IMR-90 (cell line): ENCODE measurements around the gene NIPAL4. TPM values are rescaled to one million over a fixed set of nuclear protein-coding genes. Genes with fewer than 3 reads are reported as not detected.
A peak's percentile ranks its signal among the peaks of the same experiment; 100 is the strongest.

Source experiments
- ATAC-seq: fragments of 200-7000 bp; cut with Tn5 transposase; 2 replicates; pipeline ENCODE4 v1.9.1; 2020; ENCODE audit warnings: low read depth, mild to moderate bottlenecking, moderate library complexity
- BruUV-seq: library from RNA; stranded (reverse); fragments of 400-500 nt; replicated peaks from 2 replicates; lab custom pipeline; 2021; lab: Mats Ljungman, UMichigan
- CTCF ChIA-PET: fragments of 300-600 bp; formaldehyde crosslinking; extraction: SDS; loops from one replicate; lab custom pipeline; 2021; ENCODE audit warnings: antibody characterized with exemption; lab: Yijun Ruan, JAX
- POLR2A ChIA-PET: fragments of 300-600 bp; sonication (Branson Sonifier 250); formaldehyde crosslinking; loops from one replicate; lab custom pipeline; 2022; ENCODE audit warnings: antibody characterized with exemption; ENCODE audit not compliant: unreplicated experiment; lab: Charles Lee
- DNase-seq: peaks from one replicate; pipeline ENCODE4 v3.0.0; 2013
- H2AFZ ChIP-seq: replicated peaks from 2 replicates; pipeline ENCODE3; 2013; ENCODE audit warnings: low read length, mild to moderate bottlenecking; ENCODE audit not compliant: poor library complexity
- H2AK5ac ChIP-seq: 2 replicates; pipeline ENCODE4 v1.6.1; 2013; ENCODE audit warnings: low read depth, low read length, inconsistent platforms
- H2AK9ac ChIP-seq: replicated peaks from 2 replicates; pipeline ENCODE3; 2013; ENCODE audit warnings: mild to moderate bottlenecking, low read depth, low read length, moderate library complexity; ENCODE audit not compliant: poor library complexity
- H2BK120ac ChIP-seq: 2 replicates; pipeline ENCODE4 v1.6.1; 2013; ENCODE audit warnings: low read depth, low read length, inconsistent platforms
- H2BK15ac ChIP-seq: 3 replicates; pipeline ENCODE4 v1.6.1; 2013; ENCODE audit warnings: low read depth, low read length, inconsistent platforms
- H2BK20ac ChIP-seq: 2 replicates; pipeline ENCODE4 v1.6.1; 2013; ENCODE audit warnings: low read depth, mild to moderate bottlenecking, inconsistent platforms, low read length, moderate library complexity
- H2BK5ac ChIP-seq: 2 replicates; pipeline ENCODE4 v1.6.1; 2013; ENCODE audit warnings: mild to moderate bottlenecking, low read depth, low read length, inconsistent platforms; ENCODE audit not compliant: poor library complexity, severe bottlenecking
- H3K14ac ChIP-seq: replicated peaks from 2 replicates; pipeline ENCODE4 v1.6.1; 2013; ENCODE audit warnings: low read depth, low read length, inconsistent platforms
- H3K18ac ChIP-seq: 2 replicates; pipeline ENCODE4 v1.6.1; 2013; ENCODE audit warnings: low read depth, low read length, control low read depth
- H3K23ac ChIP-seq: 2 replicates; pipeline ENCODE4 v1.6.1; 2013; ENCODE audit warnings: low read depth, low read length, inconsistent platforms
- H3K27ac ChIP-seq: 2 replicates; pipeline ENCODE4 v1.5.1; 2013; ENCODE audit warnings: mild to moderate bottlenecking, control low read depth, low read length; ENCODE audit not compliant: insufficient read depth
- H3K27me3 ChIP-seq: 2 replicates; pipeline ENCODE4 v1.6.1; 2013; ENCODE audit warnings: low read length; ENCODE audit not compliant: control insufficient read depth, insufficient read depth
- H3K36me3 ChIP-seq: 2 replicates; pipeline ENCODE4 v1.6.1; 2013; ENCODE audit warnings: low read length, mixed read lengths; ENCODE audit not compliant: control insufficient read depth, insufficient read depth
- H3K4ac ChIP-seq: 2 replicates; pipeline ENCODE4 v1.6.1; 2013; ENCODE audit warnings: low read depth, low read length, inconsistent platforms
- H3K4me1 ChIP-seq: 2 replicates; pipeline ENCODE4 v1.6.1; 2013; ENCODE audit warnings: low read length, mixed read lengths; ENCODE audit not compliant: control insufficient read depth, insufficient read depth
- H3K4me2 ChIP-seq: 2 replicates; pipeline ENCODE4 v1.6.1; 2013; ENCODE audit warnings: low read depth, mild to moderate bottlenecking, control low read depth, low read length, moderate library complexity
- H3K4me3 ChIP-seq: 2 replicates; pipeline ENCODE4 v1.5.1; 2013; ENCODE audit warnings: low read depth, mild to moderate bottlenecking, control low read depth, low read length, moderate library complexity; ENCODE audit not compliant: insufficient read depth
- H3K56ac ChIP-seq: 2 replicates; pipeline ENCODE4 v1.6.1; 2013; ENCODE audit warnings: low read length, inconsistent platforms; ENCODE audit not compliant: insufficient read depth; ENCODE audit errors: extremely low read depth
- H3K79me1 ChIP-seq, 2 experiments: 2 replicates each; pipeline ENCODE4 v1.6.1; 2013; ENCODE audit warnings: low read length in 2 of 2, inconsistent platforms in 1 of 2, low read depth in 1 of 2
- H3K9ac ChIP-seq: 2 replicates; pipeline ENCODE4 v1.6.1; 2013; ENCODE audit warnings: low read depth, low read length, control low read depth
- H3K9me1 ChIP-seq: 2 replicates; pipeline ENCODE4 v1.6.1; 2013; ENCODE audit warnings: low read length, inconsistent platforms; ENCODE audit not compliant: insufficient read depth
- H3K9me3 ChIP-seq: 2 replicates; pipeline ENCODE4 v1.6.1; 2013; ENCODE audit warnings: low read length; ENCODE audit not compliant: control insufficient read depth, insufficient read depth
- H4K20me1 ChIP-seq: 2 replicates; pipeline ENCODE4 v1.6.1; 2013; ENCODE audit warnings: low read length, inconsistent platforms; ENCODE audit not compliant: insufficient read depth
- H4K5ac ChIP-seq: 2 replicates; pipeline ENCODE4 v1.6.1; 2013; ENCODE audit warnings: mild to moderate bottlenecking, low read depth, low read length, control low read depth
- H4K8ac ChIP-seq, 2 experiments: 2 replicates each; pipeline ENCODE4 v1.6.1; 2013; ENCODE audit warnings: low read depth in 2 of 2, low read length in 2 of 2, control low read depth in 1 of 2, inconsistent platforms in 1 of 2
- H4K91ac ChIP-seq: 2 replicates; pipeline ENCODE4 v1.6.1; 2013; ENCODE audit warnings: low read depth, low read length, inconsistent platforms; ENCODE audit not compliant: insufficient read depth
- FOS ChIP-seq: fragments of 150-350 bp; IDR thresholded peaks from 2 replicates; pipeline ENCODE4 v1.6.1; 2016; ENCODE audit warnings: low read depth, low read length
- WGBS, 2 experiments: methylation state at CpG; one replicate each; pipeline versions ENCODE4 v1.1.5 to v1.1.7; 2013; ENCODE audit warnings: missing lambda C conversion rate in 2 of 2; ENCODE audit not compliant: insufficient read length in 1 of 2; ENCODE audit errors: extremely low coverage in 2 of 2; 5-methylcytosine and 5-hydroxymethylcytosine counted together
- dilution Hi-C: fragments of 300-500 bp; cut with HindIII; formaldehyde crosslinking; loops from one replicate; pipeline ENCODE4 v1.14.3; 2018; ENCODE audit warnings: low sequenced_read_pairs; ENCODE audit not compliant: unreplicated experiment
- in situ Hi-C: fragments of 300-500 bp; cut with MboI; formaldehyde crosslinking; loops from 3 replicates; pipeline ENCODE4 v1.14.3; 2019; ENCODE audit warnings: low sequenced_read_pairs, inconsistent platforms, mixed read lengths
- intact Hi-C: fragments of 100-400 bp; cut with micrococcal nuclease; formaldehyde crosslinking; loops from 2 replicates; pipeline ENCODE4 v1.10.0; 2022
- polyA plus RNA-seq, 3 experiments: library from polyadenylated mRNA; depleted of rRNA; stranded (reverse); fragments of >200 nt; gene quantifications; 2 replicates each; pipeline ENCODE4 v1.2.3, GENCODE V29; 2012; ENCODE audit warnings: low replicate concordance in 1 of 3
- total RNA-seq: library from RNA; depleted of rRNA; stranded (reverse); fragments of >200 nt; gene quantifications from 2 replicates; pipeline ENCODE4 v1.2.3, GENCODE V29; 2012

The NIPAL4 gene
- total and polyA plus RNA-seq, 2 of the 4 experiments (the other 2 are of a cell fraction), result 0.18 to 0.39 TPM

DNA sequence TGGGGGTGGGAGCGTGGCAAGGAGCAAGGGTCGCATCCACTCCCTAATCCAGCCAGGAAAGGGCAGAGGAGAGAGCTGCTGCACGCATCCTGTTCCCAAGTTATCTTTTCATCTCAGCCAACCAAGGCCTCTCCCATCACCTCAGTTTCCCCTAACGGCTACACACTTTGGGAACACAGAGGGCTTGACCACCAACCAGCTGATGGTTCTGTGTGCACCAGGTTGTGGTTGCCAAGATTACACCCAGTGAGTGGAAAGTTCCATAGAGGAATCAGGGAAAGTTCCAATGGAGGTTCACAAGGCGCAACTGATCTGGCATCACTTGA, 61.7 kb downstream of the NIPAL4 start:
- Histone ChIP-seq H2AK9ac (peak overlapping the region; percentile 31), H3K9me1 (peaks cover 30% of the 10 kb centered on the region), H2AK5ac (peak overlapping the region; percentile 47; the same call in 1 of the 2 replicates), H4K5ac (peak overlapping the region; percentile 37; the same call in 1 of the 2 replicates), H3K4me2 (no peak overlapping the region), H3K79me1 (peaks cover 22 to 80% of the 10 kb centered on the region in 2 experiments), H3K18ac (peak overlapping the region; percentile 46; the same call in 1 of the 2 replicates), H3K4me3 (no peak overlapping the region), H3K4me1 (peaks cover 24% of the 10 kb centered on the region), H3K14ac (0 out of 2 replicates have a peak overlapping the region, but pooled peaks have one; percentile 44), H3K27me3 (no peaks in the 10 kb centered on the region), H3K27ac (peak overlapping the region; percentile 4; the same call in 1 of the 2 replicates), H3K56ac (no peak overlapping the region), H2BK120ac (no peak overlapping the region), H2BK5ac (peak overlapping the region; percentile 0), H3K23ac (no peak overlapping the region), H2AFZ (no peak overlapping the region), H3K4ac (peak overlapping the region; percentile 39), H2BK15ac (no peak overlapping the region), H2BK20ac (no peak overlapping the region), H4K8ac (0 out of 4 replicates have a peak overlapping the region, but pooled peaks of 1 of the 2 experiments have one; percentile 24), H4K91ac (peak overlapping the region; percentile 11; the same call in 1 of the 2 replicates), H3K9ac (no peak overlapping the region), H3K9me3 (no peaks in the 10 kb centered on the region), H4K20me1 (peaks cover 22% of the 10 kb centered on the region; the same call in 1 of the 2 replicates), H3K36me3 (peaks cover 9% of the 10 kb centered on the region)
- 100% methylated on average over 1 of the region's 5 CpGs; no CpG with 5 or more reads in 1 of the 2 experiments for WGBS, 2 experiments
- in situ Hi-C loops (no loop called here), intact Hi-C loops (no loop called here), dilution Hi-C loops (no loop called here)
- no peak for DNase-seq
- CTCF ChIA-PET, result interaction anchor here (0.5 to 0.6 kb wide), 2 partner anchors 40 to 47 kb away, joined by 3 to 7 read pairs; no protein-coding TSS in a partner anchor
- ATAC-seq, result no peak
- BruUV-seq, result no TSS peak
- POLR2A ChIA-PET, result no interaction called here
- TF ChIP-seq FOS, result no peak
